ENCODE measurements around the gene CARHSP1.

CARHSP1 gene

GRCh38 chr16:8869212-8869987 is 594 bp upstream of the CARHSP1 start:
- H3K4me3 ChIP-seq (ENCODE audit: low read depth, low read length) = peak overlapping the region; percentile 7
- TF ChIP-seq, protein P1, sequence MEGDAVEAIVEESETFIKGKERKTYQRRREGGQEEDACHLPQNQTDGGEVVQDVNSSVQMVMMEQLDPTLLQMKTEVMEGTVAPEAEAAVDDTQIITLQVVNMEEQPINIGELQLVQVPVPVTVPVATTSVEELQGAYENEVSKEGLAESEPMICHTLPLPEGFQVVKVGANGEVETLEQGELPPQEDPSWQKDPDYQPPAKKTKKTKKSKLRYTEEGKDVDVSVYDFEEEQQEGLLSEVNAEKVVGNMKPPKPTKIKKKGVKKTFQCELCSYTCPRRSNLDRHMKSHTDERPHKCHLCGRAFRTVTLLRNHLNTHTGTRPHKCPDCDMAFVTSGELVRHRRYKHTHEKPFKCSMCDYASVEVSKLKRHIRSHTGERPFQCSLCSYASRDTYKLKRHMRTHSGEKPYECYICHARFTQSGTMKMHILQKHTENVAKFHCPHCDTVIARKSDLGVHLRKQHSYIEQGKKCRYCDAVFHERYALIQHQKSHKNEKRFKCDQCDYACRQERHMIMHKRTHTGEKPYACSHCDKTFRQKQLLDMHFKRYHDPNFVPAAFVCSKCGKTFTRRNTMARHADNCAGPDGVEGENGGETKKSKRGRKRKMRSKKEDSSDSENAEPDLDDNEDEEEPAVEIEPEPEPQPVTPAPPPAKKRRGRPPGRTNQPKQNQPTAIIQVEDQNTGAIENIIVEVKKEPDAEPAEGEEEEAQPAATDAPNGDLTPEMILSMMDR (IDR thresholded peaks at IDR 0.05; ENCODE audit: borderline replicate concordance, insufficient read depth, low read depth, low read length) = no peak

GRCh38 chr16:8867932-8868415 is 832 bp downstream of the CARHSP1 start:
- peak overlapping the region; percentile 57 for H3K4me3 ChIP-seq (ENCODE audit: low read depth, low read length)
- TF ChIP-seq, protein P1 (IDR thresholded peaks at IDR 0.05; ENCODE audit: borderline replicate concordance, insufficient read depth, low read depth, low read length) = no peak

- peak overlapping the region; percentile 57 for H3K4me3 ChIP-seq (ENCODE audit: low read depth, low read length)
- TF ChIP-seq, protein P1 (IDR thresholded peaks at IDR 0.05; ENCODE audit: borderline replicate concordance, insufficient read depth, low read depth, low read length) = no peak
Measured at GRCh38 chr16:8867216-8867931, 1.4 kb downstream of the CARHSP1 start.

- H3K4me3 ChIP-seq (ENCODE audit: low read depth, low read length) = peak overlapping the region; percentile 57
- TF ChIP-seq, protein P1 (IDR thresholded peaks at IDR 0.05; ENCODE audit: borderline replicate concordance, insufficient read depth, low read depth, low read length) = no peak
Measured at GRCh38 chr16:8866884-8867215, 2.0 kb downstream of the CARHSP1 start.

DNA sequence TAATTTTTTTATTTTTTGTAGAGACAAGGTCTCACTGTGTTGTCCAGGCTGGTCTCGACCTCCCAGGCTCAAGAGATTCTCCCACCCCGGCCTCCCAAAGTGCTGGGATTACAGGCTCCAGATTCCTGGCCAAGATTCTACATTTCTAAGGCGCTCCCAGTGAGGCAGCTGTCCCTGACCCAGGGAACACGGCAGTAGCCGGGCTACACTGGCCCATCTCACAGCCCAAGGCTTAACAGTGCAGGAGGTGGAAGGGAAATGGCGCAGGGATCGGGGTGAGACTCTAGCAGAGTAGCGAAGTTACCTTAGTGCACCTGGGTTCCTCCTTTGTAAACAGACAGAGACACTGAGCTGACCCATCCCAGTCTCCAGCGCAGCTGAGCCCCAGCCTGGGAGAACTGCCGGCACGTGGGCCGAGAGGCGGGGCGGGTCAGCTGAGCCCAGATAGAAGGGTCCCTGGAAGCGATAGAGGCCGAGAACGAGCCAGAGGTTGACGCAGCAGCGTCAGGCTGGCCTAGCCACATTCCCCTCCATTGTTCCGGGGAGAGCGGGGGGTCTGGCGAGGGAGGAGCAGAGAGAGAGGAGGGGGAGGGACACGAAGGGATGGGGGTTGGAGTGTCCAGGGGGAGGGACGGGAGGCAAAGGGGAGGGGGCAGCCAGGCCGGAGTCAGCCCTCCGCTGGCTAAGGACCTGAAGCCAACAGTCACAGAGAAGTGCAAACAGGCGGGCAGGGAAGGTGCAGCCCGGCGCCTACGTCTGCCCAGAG is 2.5 kb downstream of the CARHSP1 start:
- peak overlapping the region; percentile 57 for H3K4me3 ChIP-seq (ENCODE audit: low read depth, low read length)
- TF ChIP-seq, protein P1 (IDR thresholded peaks at IDR 0.05; ENCODE audit: borderline replicate concordance, insufficient read depth, low read depth, low read length) = no peak

- no peak overlapping the region for H3K4me3 ChIP-seq (ENCODE audit: low read depth, low read length)
- TF ChIP-seq, protein P1 (IDR thresholded peaks at IDR 0.05; ENCODE audit: borderline replicate concordance, insufficient read depth, low read depth, low read length) = no peak
Measured at GRCh38 chr16:8865145-8865882, 3.5 kb downstream of the CARHSP1 start.

Measured in GM12875 (cell line).